ENCODE data around the gene MYH14.

DNA sequence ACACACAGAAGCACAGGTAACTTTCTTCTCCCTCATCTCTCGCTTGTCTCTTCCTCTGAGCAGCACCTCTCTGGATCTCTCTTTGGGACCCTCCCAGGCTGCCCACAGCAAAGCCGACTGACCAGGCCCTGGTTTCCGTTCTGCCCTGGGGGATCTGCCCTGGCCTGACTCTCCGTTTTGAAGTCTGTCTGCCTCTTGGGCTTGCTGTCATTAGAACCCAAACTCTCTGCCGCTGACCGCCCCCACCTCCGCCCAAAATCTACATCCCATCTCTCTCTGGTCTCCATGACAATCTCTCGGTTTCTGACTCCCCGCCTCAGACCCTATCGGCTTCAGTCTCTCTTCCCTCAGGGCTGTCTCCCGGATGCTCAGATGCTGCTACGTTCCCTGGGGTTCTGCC lies 118.8 kb downstream of the MYH14 start:
- TF ChIP-seq CTCF (IDR thresholded peaks at IDR 0.05; ENCODE audit: low read depth, low read length, poor library complexity, severe bottlenecking) (no peak), EZH2phosphoT487 (IDR thresholded peaks at IDR 0.05; ENCODE audit: borderline replicate concordance, low read length) (no peak)

Measured in DOHH2 (cell line).